Body of pancreas (tissue), 4 donors: ENCODE data around the gene SLC2A4RG.

Source experiments
- CTCF ChIP-seq, 7 experiments: fragments of 450-650 bp in 4 of 7; fragments of 200-600 bp in 3 of 7; sonication (generic) in 3 of 7; IDR thresholded peaks; one replicate each; pipeline ENCODE4 v1.5.1; 2016 to 2019; ENCODE audit warnings: antibody characterized with exemption in 7 of 7
- POLR2A ChIP-seq, 3 donors: fragments of 450-650 bp; IDR thresholded peaks; one replicate each; pipeline ENCODE4 v1.6.1; 2016; ENCODE audit warnings: antibody characterized with exemption in 3 of 3, mild to moderate bottlenecking in 2 of 3

GRCh38 chr20:63748934-63749270 is 9.3 kb downstream of the SLC2A4RG start:
- TF ChIP-seq CTCF (IDR thresholded peaks at IDR 0.05) (no peak), POLR2A (IDR thresholded peaks at IDR 0.05) (no peak)
